HepG2 (cell line): Measurements from ENCODE around the gene CDK8. TPM values are rescaled to one million over a fixed set of nuclear protein-coding genes. Genes with fewer than 3 reads are reported as not detected.

Experiments
- ATAC-seq: fragments of 200-7000 bp; cut with Tn5 transposase; 3 replicates; pipeline ENCODE4 v1.9.1; 2020; ENCODE audit warnings: mild to moderate bottlenecking, moderate library complexity
- BruUV-seq: library from RNA; stranded (reverse); fragments of 400-500 nt; replicated peaks from 2 replicates; lab custom pipeline; 2021; lab: Mats Ljungman, UMichigan
- CTCF ChIA-PET: fragments of 300-600 bp; formaldehyde crosslinking; extraction: SDS; loops from one replicate; lab custom pipeline; 2021; ENCODE audit warnings: low total read pairs, inconsistent platforms, low intra/inter-chr PET ratio; lab: Yijun Ruan, JAX
- POLR2A ChIA-PET: fragments of 350-600 bp; sonication (Branson Sonifier 250); formaldehyde crosslinking; loops from one replicate; lab custom pipeline; 2020; ENCODE audit warnings: antibody characterized with exemption, inconsistent platforms; lab: Yijun Ruan, JAX
- DNase-seq: peaks from one replicate; pipeline ENCODE4 v3.0.0-alpha.2; 2015; ENCODE audit warnings: low spot score
- FAIRE-seq: peaks from 3 replicates; lab custom pipeline; 2011; peaks lifted over from hg19 to GRCh38; lab: Jason Lieb, UNC
- H2AFZ ChIP-seq: one replicate; pipeline ENCODE4 v1.6.1; 2011; ENCODE audit warnings: low read length, inconsistent platforms
- H3K27ac ChIP-seq: fragments of 300-600 bp; 3 replicates; pipeline ENCODE4 v1.8.0; 2011; ENCODE audit warnings: mixed run types, mild to moderate bottlenecking, mixed read lengths, low read length, inconsistent platforms; ENCODE audit not compliant: insufficient read depth; ENCODE audit errors: extremely low read length
- H3K27me3 ChIP-seq, 2 experiments: fragments of 200-600 bp in 1 of 2; 2 replicates in 1 of 2; 3 replicates in 1 of 2; pipeline versions ENCODE4 v1.6.0 to v1.8.0; 2011; ENCODE audit warnings: low read length in 2 of 2, mild to moderate bottlenecking in 2 of 2, moderate library complexity in 2 of 2, inconsistent platforms in 1 of 2; ENCODE audit not compliant: insufficient read depth in 2 of 2, control insufficient read depth in 1 of 2
- H3K36me3 ChIP-seq, 2 experiments: fragments of 200-600 bp in 1 of 2; replicated peaks in 1 of 2; 2 replicates in 1 of 2; 3 replicates in 1 of 2; pipeline versions ENCODE4 v1.5.1 to v1.8.0; 2011; ENCODE audit warnings: low read length in 2 of 2, inconsistent platforms in 1 of 2; ENCODE audit not compliant: insufficient read depth in 2 of 2, control insufficient read depth in 1 of 2
- H3K4me1 ChIP-seq: 2 replicates; pipeline ENCODE4 v1.5.1; 2012; ENCODE audit warnings: low read length, inconsistent platforms; ENCODE audit not compliant: insufficient read depth
- H3K4me2 ChIP-seq: 2 replicates; pipeline ENCODE4 v1.6.0; 2011; ENCODE audit warnings: low read depth, low read length, inconsistent platforms
- H3K4me3 ChIP-seq, 3 experiments: fragments of 200-600 bp in 1 of 3; sonication (generic), shearing (Covaris generic) in 1 of 3; replicated peaks in 1 of 3; 2 replicates each; pipeline ENCODE4 v1.5.1; 2011 to 2016; ENCODE audit warnings: low read length in 3 of 3, inconsistent platforms in 2 of 3, low read depth in 2 of 3, mild to moderate bottlenecking in 2 of 3, control low read depth in 1 of 3, mixed read lengths in 1 of 3; ENCODE audit not compliant: insufficient read depth in 1 of 3
- H3K79me2 ChIP-seq: one replicate; pipeline ENCODE4 v1.6.1; 2011; ENCODE audit warnings: low read length, inconsistent platforms; ENCODE audit not compliant: insufficient read depth
- H3K9ac ChIP-seq: 2 replicates; pipeline ENCODE4 v1.6.0; 2011; ENCODE audit warnings: mild to moderate bottlenecking, low read depth, low read length, inconsistent platforms; ENCODE audit not compliant: insufficient read depth
- H3K9me3 ChIP-seq: 2 replicates; pipeline ENCODE4 v1.5.1; 2012; ENCODE audit warnings: mild to moderate bottlenecking, low read length
- H4K20me1 ChIP-seq: 2 replicates; pipeline ENCODE4 v1.6.0; 2011; ENCODE audit warnings: inconsistent platforms, mild to moderate bottlenecking, low read length, moderate library complexity; ENCODE audit not compliant: insufficient read depth
- ARNT2 ChIP-seq: sonication (generic); formaldehyde crosslinking; IDR thresholded peaks from 2 replicates; pipeline ENCODE4 v1.8.0; 2022; ENCODE audit warnings: mild to moderate bottlenecking, low read depth, missing genetic modification reagents, moderate library complexity
- CENPX ChIP-seq: sonication (generic); formaldehyde crosslinking; IDR thresholded peaks from 2 replicates; pipeline ENCODE4 v1.9.0; 2021; ENCODE audit warnings: mild to moderate bottlenecking, missing genetic modification reagents, moderate library complexity
- CHD4 ChIP-seq: fragments of 200-600 bp; sonication (generic); IDR thresholded peaks from 2 replicates; pipeline ENCODE4 v1.7.0; 2017; ENCODE audit warnings: mild to moderate bottlenecking, low read length, borderline replicate concordance
- EEA1 ChIP-seq: sonication (generic); formaldehyde crosslinking; IDR thresholded peaks from 2 replicates; pipeline ENCODE4 v1.5.1; 2020; ENCODE audit warnings: mild to moderate bottlenecking, missing genetic modification reagents, borderline replicate concordance
- FOXC1 ChIP-seq: sonication (generic); formaldehyde crosslinking; IDR thresholded peaks from 2 replicates; pipeline ENCODE4 v1.8.0; 2022; ENCODE audit warnings: mild to moderate bottlenecking, missing genetic modification reagents, borderline replicate concordance
- KDM1A ChIP-seq: IDR thresholded peaks from 2 replicates; pipeline ENCODE4 v1.6.1; 2016; ENCODE audit warnings: missing compliant biosample characterization
- MBD4 ChIP-seq: IDR thresholded peaks from 2 replicates; pipeline ENCODE4 v1.6.1; 2012; ENCODE audit warnings: low read length, inconsistent platforms, borderline replicate concordance
- MIER2 ChIP-seq: IDR thresholded peaks from 2 replicates; pipeline ENCODE4 v1.6.1; 2016; ENCODE audit warnings: missing biosample characterization, missing genetic modification reagents
- SMARCC2 ChIP-seq: fragments of 450-650 bp; IDR thresholded peaks from 2 replicates; pipeline ENCODE4 v1.6.1; 2017; ENCODE audit warnings: antibody characterized with exemption, mild to moderate bottlenecking
- SRSF1 ChIP-seq: fragments of 200-400 bp; formaldehyde crosslinking; optimal IDR thresholded peaks from 2 replicates; pipeline ENCODE3; 2017; ENCODE audit warnings: mild to moderate bottlenecking, low read depth, low read length, moderate library complexity
- TCF7L2 ChIP-seq: IDR thresholded peaks from 2 replicates; pipeline ENCODE4 v1.6.1; 2011; ENCODE audit warnings: mild to moderate bottlenecking, low read depth, low read length, moderate library complexity
- TSC22D2 ChIP-seq: sonication (generic); formaldehyde crosslinking; IDR thresholded peaks from 2 replicates; pipeline ENCODE4 v1.5.1; 2020; ENCODE audit warnings: missing genetic modification reagents, mild to moderate bottlenecking, borderline replicate concordance
- ZEB1 ChIP-seq: IDR thresholded peaks from 2 replicates; pipeline ENCODE4 v1.6.1; 2012; ENCODE audit warnings: mild to moderate bottlenecking, low read depth, inconsistent platforms; ENCODE audit not compliant: insufficient replicate concordance
- ZNF30 ChIP-seq: sonication (generic); formaldehyde crosslinking; IDR thresholded peaks from 2 replicates; pipeline ENCODE4 v1.5.0; 2020; ENCODE audit warnings: mild to moderate bottlenecking, missing genetic modification reagents
- ZNF350 ChIP-seq: sonication (generic); formaldehyde crosslinking; IDR thresholded peaks from 2 replicates; pipeline ENCODE4 v1.4.0; 2020; ENCODE audit warnings: mild to moderate bottlenecking, low read depth, missing genetic modification reagents, borderline replicate concordance
- ZNF547 ChIP-seq: sonication (generic); formaldehyde crosslinking; IDR thresholded peaks from 2 replicates; pipeline ENCODE4 v1.5.1; 2020; ENCODE audit warnings: mild to moderate bottlenecking, missing genetic modification reagents
- ZNF558 ChIP-seq: sonication (generic); formaldehyde crosslinking; IDR thresholded peaks from 2 replicates; pipeline ENCODE4 v1.9.0; 2022; ENCODE audit warnings: mild to moderate bottlenecking, missing genetic modification reagents, borderline replicate concordance
- ZNF737 ChIP-seq: sonication (generic); formaldehyde crosslinking; IDR thresholded peaks from 2 replicates; pipeline ENCODE4 v1.5.0; 2020; ENCODE audit warnings: missing genetic modification reagents, mild to moderate bottlenecking, borderline replicate concordance
- WGBS: methylation state at CpG from one replicate; pipeline ENCODE4 v1.1.6; 2017; ENCODE audit warnings: low lambda C conversion rate; 5-methylcytosine and 5-hydroxymethylcytosine counted together
- in situ Hi-C: cut with HindIII; loops from 2 replicates; pipeline ENCODE4 v1.10.0; 2017; ENCODE audit warnings: low pct_unique_long_range_greater_than_20kb; ENCODE audit not compliant: extremely low pct_ligation_motif_present
- intact Hi-C: fragments of 100-400 bp; cut with micrococcal nuclease; formaldehyde crosslinking; loops from one replicate; pipeline ENCODE4 v1.10.0; 2022; ENCODE audit not compliant: unreplicated experiment
- polyA plus RNA-seq, 8 experiments: library from polyadenylated mRNA; depleted of rRNA in 3 of 8; stranded (reverse) in 7 of 8; unstranded in 1 of 8; fragments of >200 nt; fragmentation: Illumina TruSeq in 4 of 8; extraction: Trizol in 4 of 8; gene quantifications; 2 replicates each; pipeline versions ENCODE4 v1.2.1 to v1.2.3, GENCODE V29; 2011 to 2016; ENCODE audit warnings: low read depth in 4 of 8, missing spikeins in 1 of 8, mixed read lengths in 1 of 8; ENCODE audit not compliant: insufficient read depth in 1 of 8
- total RNA-seq, 5 experiments: library from RNA; depleted of rRNA; stranded (reverse); fragments of >200 nt; fragmentation: Illumina TruSeq; extraction: Trizol; gene quantifications; 2 replicates each; pipeline ENCODE4 v1.2.3, GENCODE V29; 2016; ENCODE audit warnings: low read depth in 1 of 5
- TF ChIP-seq, protein P1 (sequence below): sonication (generic); formaldehyde crosslinking; IDR thresholded peaks from 2 replicates; pipeline ENCODE4 v1.4.0; 2020; ENCODE audit warnings: mild to moderate bottlenecking, missing genetic modification reagents
- TF ChIP-seq, protein P2 (sequence below): IDR thresholded peaks from 2 replicates; pipeline ENCODE4 v1.6.1; 2016; ENCODE audit warnings: missing genetic modification reagents, missing compliant biosample characterization

Gene CDK8
- total and polyA plus RNA-seq, 2 of the 13 experiments (the other 11 are each of a cell fraction or from before 2014, with no cell fraction given), result 15.8 to 16.4 TPM

DNA sequence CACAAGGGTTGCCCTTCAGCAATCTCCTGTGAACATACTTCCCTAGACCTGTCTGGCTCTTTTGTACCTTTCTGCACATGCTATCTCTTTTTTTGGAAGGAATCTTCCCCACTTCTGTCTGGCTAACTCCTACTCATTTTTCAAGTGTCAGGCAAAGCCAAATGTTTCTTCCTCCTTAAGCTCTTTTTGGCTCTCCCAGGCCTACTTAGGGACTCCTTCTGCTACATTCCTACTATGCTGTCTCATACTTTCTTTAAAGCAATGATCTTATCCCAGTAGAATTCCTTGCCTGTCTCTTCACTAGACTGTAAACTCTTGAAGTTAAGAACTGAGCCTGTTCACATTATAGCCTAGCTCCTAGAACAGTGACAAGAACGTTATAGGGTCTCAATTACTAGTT, 188.6 kb downstream of the CDK8 start:
- Histone ChIP-seq H3K79me2 (no peaks in the 10 kb centered on the region), H3K9me3 (peaks cover 9% of the 10 kb centered on the region), H3K9ac (no peak overlapping the region), H3K36me3 (no peaks in the 10 kb centered on the region), H3K27me3 (peaks cover 0 to 5% of the 10 kb centered on the region in 2 experiments; a peak in 1 of 5 replicates), H2AFZ (no peak overlapping the region), H3K4me1 (peaks cover 9% of the 10 kb centered on the region), H3K27ac (no peak overlapping the region), H3K4me3 (no peak overlapping the region), H3K4me2 (no peak overlapping the region), H4K20me1 (no peaks in the 10 kb centered on the region)
- DNase-seq, result no peak
- in situ Hi-C loops (no loop called here), intact Hi-C loops (no loop called here)
- BruUV-seq, result no TSS peak
- POLR2A ChIA-PET, result no interaction called here
- ATAC-seq, result no peak
- FAIRE-seq, result no peak
- WGBS, result 0% methylated on average over 1 of the region's 1 CpG
- TF ChIP-seq ZNF547 (CRISPR knock-in tag) (no peak), ZNF737 (CRISPR knock-in tag) (no peak), TSC22D2 (CRISPR knock-in tag) (no peak), MIER2 (CRISPR knock-in tag) (no peak), ARNT2 (CRISPR knock-in tag) (no peak), ZNF30 (CRISPR knock-in tag) (no peak), TCF7L2 (no peak), CHD4 (no peak), CENPX (no peak), FOXC1 (CRISPR knock-in tag) (no peak), KDM1A (CRISPR knock-in tag) (no peak), SMARCC2 (no peak), MBD4 (no peak), EEA1 (CRISPR knock-in tag) (no peak), SRSF1 (no peak), ZNF558 (CRISPR knock-in tag) (no peak), ZNF350 (CRISPR knock-in tag) (no peak), ZEB1 (no peak)
- TF ChIP-seq, protein P1, sequence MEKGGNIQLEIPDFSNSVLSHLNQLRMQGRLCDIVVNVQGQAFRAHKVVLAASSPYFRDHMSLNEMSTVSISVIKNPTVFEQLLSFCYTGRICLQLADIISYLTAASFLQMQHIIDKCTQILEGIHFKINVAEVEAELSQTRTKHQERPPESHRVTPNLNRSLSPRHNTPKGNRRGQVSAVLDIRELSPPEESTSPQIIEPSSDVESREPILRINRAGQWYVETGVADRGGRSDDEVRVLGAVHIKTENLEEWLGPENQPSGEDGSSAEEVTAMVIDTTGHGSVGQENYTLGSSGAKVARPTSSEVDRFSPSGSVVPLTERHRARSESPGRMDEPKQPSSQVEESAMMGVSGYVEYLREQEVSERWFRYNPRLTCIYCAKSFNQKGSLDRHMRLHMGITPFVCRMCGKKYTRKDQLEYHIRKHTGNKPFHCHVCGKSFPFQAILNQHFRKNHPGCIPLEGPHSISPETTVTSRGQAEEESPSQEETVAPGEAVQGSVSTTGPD, result no peak
- TF ChIP-seq, protein P2, sequence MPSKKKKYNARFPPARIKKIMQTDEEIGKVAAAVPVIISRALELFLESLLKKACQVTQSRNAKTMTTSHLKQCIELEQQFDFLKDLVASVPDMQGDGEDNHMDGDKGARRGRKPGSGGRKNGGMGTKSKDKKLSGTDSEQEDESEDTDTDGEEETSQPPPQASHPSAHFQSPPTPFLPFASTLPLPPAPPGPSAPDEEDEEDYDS (CRISPR knock-in tag), result no peak
- CTCF ChIA-PET, result no interaction called here
